GM19324 (cell line): ENCODE measurements around the gene LGALS8.

Experiments used
- ATAC-seq: cut with Tn5 transposase; IDR thresholded peaks from one replicate; pipeline ENCODE4 v1.9.1; 2021; ENCODE audit warnings: mild to moderate bottlenecking, moderate library complexity; ENCODE audit not compliant: unreplicated experiment, low FRiP score

Gene LGALS8

GRCh38 chr1:236535662-236536161, 11.9 kb downstream of the LGALS8 start:
- no peak for ATAC-seq

GRCh38 chr1:236536540-236536939, 12.8 kb downstream of the LGALS8 start:
- ATAC-seq = no peak

- ATAC-seq = no peak
Observed at GRCh38 chr1:236540813-236541465, 17.2 kb downstream of the LGALS8 start.

- ATAC-seq = no peak
Observed at GRCh38 chr1:236541710-236542109, 17.9 kb downstream of the LGALS8 start.

- ATAC-seq = no peak
Observed at GRCh38 chr1:236543065-236543669, 19.4 kb downstream of the LGALS8 start.

GRCh38 chr1:236545621-236546169, 21.9 kb downstream of the LGALS8 start:
- no peak for ATAC-seq

- ATAC-seq = no peak
Observed at GRCh38 chr1:236548452-236548851, 24.7 kb downstream of the LGALS8 start.

GRCh38 chr1:236550961-236551851, 27.4 kb downstream of the LGALS8 start:
- no peak for ATAC-seq

GRCh38 chr1:236552096-236552495, 28.3 kb downstream of the LGALS8 start:
- ATAC-seq = no peak

GRCh38 chr1:236552901-236553300, 29.1 kb downstream of the LGALS8 start:
- no peak for ATAC-seq

- ATAC-seq = no peak
Observed at GRCh38 chr1:236553370-236553769, 29.6 kb downstream of the LGALS8 start.

- no peak for ATAC-seq
Observed at GRCh38 chr1:236556606-236557005, 32.8 kb downstream of the LGALS8 start.

GRCh38 chr1:236558081-236558480, 34.3 kb downstream of the LGALS8 start:
- no peak for ATAC-seq

- no peak for ATAC-seq
Observed at GRCh38 chr1:236558846-236559245, 35.1 kb downstream of the LGALS8 start.

- no peak for ATAC-seq
Observed at GRCh38 chr1:236560213-236560771, 36.5 kb downstream of the LGALS8 start.

- ATAC-seq = no peak
Observed at GRCh38 chr1:236561976-236562375, 38.2 kb downstream of the LGALS8 start.

- ATAC-seq = no peak
Observed at GRCh38 chr1:236565530-236565929, 41.7 kb downstream of the LGALS8 start.

- no peak for ATAC-seq
Observed at GRCh38 chr1:236568285-236568894, 44.6 kb downstream of the LGALS8 start.

- ATAC-seq = no peak
Observed at GRCh38 chr1:236575523-236575922, 51.7 kb downstream of the LGALS8 start.

GRCh38 chr1:236576004-236576403, 52.2 kb downstream of the LGALS8 start:
- no peak for ATAC-seq
